Spleen (tissue), 11 donors: ENCODE data around the gene C2orf76. TPM values are rescaled to one million over a fixed set of nuclear protein-coding genes. Genes with fewer than 3 reads are reported as not detected.

Experiments used
- DNase-seq: peaks from one replicate; pipeline ENCODE4 v3.0.0-alpha.2; 2020
- H3K27ac ChIP-seq, 8 donors: fragments of 200-600 bp; sonication (generic) in 7 of 8; 1 replicate in 4 of 8; 2 replicates in 4 of 8; pipeline versions ENCODE4 v1.5.0 to v1.8.0; 2016 to 2021; ENCODE audit warnings: inconsistent platforms in 4 of 8, mild to moderate bottlenecking in 4 of 8, moderate library complexity in 1 of 8
- H3K27me3 ChIP-seq, 7 donors: fragments of 200-600 bp; sonication (generic) in 6 of 7; replicated peaks in 1 of 7; 1 replicate in 4 of 7; 2 replicates in 3 of 7; pipeline versions ENCODE4 v1.5.0 to v1.8.0; 2016 to 2021; ENCODE audit warnings: inconsistent platforms in 3 of 7, mild to moderate bottlenecking in 1 of 7
- H3K36me3 ChIP-seq, 6 donors: fragments of 200-600 bp; sonication (generic) in 5 of 6; 1 replicate in 4 of 6; 2 replicates in 2 of 6; pipeline versions ENCODE4 v1.5.0 to v1.8.0; 2016 to 2021; ENCODE audit warnings: inconsistent platforms in 2 of 6
- H3K4me1 ChIP-seq, 6 donors: fragments of 200-600 bp; sonication (generic) in 5 of 6; 1 replicate in 3 of 6; 2 replicates in 3 of 6; pipeline versions ENCODE4 v1.5.0 to v1.8.0; 2016 to 2021; ENCODE audit warnings: inconsistent platforms in 3 of 6
- H3K4me3 ChIP-seq, 8 donors: fragments of 200-600 bp; sonication (generic) in 7 of 8; 1 replicate in 4 of 8; 2 replicates in 4 of 8; pipeline versions ENCODE4 v1.5.0 to v1.8.0; 2016 to 2021; ENCODE audit warnings: inconsistent platforms in 4 of 8, mild to moderate bottlenecking in 4 of 8, moderate library complexity in 2 of 8
- H3K9me3 ChIP-seq, 8 donors: fragments of 200-600 bp; sonication (generic) in 7 of 8; 1 replicate in 4 of 8; 2 replicates in 4 of 8; pipeline versions ENCODE4 v1.5.0 to v1.8.0; 2016 to 2021; ENCODE audit warnings: inconsistent platforms in 4 of 8
- POLR2A ChIP-seq, 3 donors: fragments of 450-650 bp; IDR thresholded peaks; one replicate each; pipeline ENCODE4 v1.5.1; 2017; ENCODE audit warnings: antibody characterized with exemption in 3 of 3, mild to moderate bottlenecking in 1 of 3
- POLR2AphosphoS5 ChIP-seq, 3 donors: sonication (generic); formaldehyde crosslinking; IDR thresholded peaks; one replicate each; pipeline ENCODE4 v1.5.1; 2017; ENCODE audit warnings: antibody characterized with exemption in 3 of 3
- WGBS, 5 donors: extraction: QIAGEN DNeasy Blood & Tissue Kit in 3 of 5; methylation state at CpG; one replicate each; pipeline versions ENCODE4 v1.1.5 to v1.1.7; 2013 to 2018; 5-methylcytosine and 5-hydroxymethylcytosine counted together
- intact Hi-C: fragments of 100-400 bp; cut with DNase I; formaldehyde crosslinking; loops from one replicate; pipeline ENCODE4 v1.15.0; 2023; ENCODE audit warnings: low total_unique reads
- polyA plus RNA-seq, 3 donors: library from polyadenylated mRNA; stranded (reverse); fragments of 200-250 nt; gene quantifications; one replicate each; pipeline ENCODE4 v1.2.1, GENCODE V29; 2013
- total RNA-seq, 7 donors: library from RNA; depleted of rRNA in 3 of 7; stranded (reverse); fragments of >200 nt in 3 of 7; fragmentation: NEBNext Ultra II Directional in 4 of 7; extraction: Animal tissue kit (Norgen Biotek cat#: 25700) in 4 of 7; gene quantifications; one replicate each; pipeline versions ENCODE4 v1.1.0 to v1.2.1, GENCODE V29; 2016 to 2021
- TF ChIP-seq, protein P1 (sequence below), 11 experiments: fragments of 200-600 bp in 7 of 11; fragments of 450-650 bp in 4 of 11; sonication (generic) in 4 of 11; IDR thresholded peaks in 8 of 11; conservative IDR thresholded peaks in 3 of 11; 1 replicate in 7 of 11; 2 replicates in 4 of 11; pipeline versions ENCODE4 v1.4.0 to v1.8.0; 2016 to 2021; ENCODE audit warnings: antibody characterized with exemption in 11 of 11, inconsistent platforms in 4 of 11, mild to moderate bottlenecking in 1 of 11
- donor health status: healthy with polysubstance abuse.
- donor health status: DM: no; HTN: no; CAD: no; lungs with moderate emphysema.
- donor health status: DM: no; HTN: no; CAD: no.
- donor health status: Bipolar disorder and iron deficiency.
- donor health status: healthy.
- donor health status: DM: no; HTN: no; CAD: no.
- donor health status: DM: yes; HTN: yes; CAD: no.

C2orf76 gene
- total and polyA plus RNA-seq, 10 donors = 4.8 to 21.7 (median 8.2) TPM

DNA sequence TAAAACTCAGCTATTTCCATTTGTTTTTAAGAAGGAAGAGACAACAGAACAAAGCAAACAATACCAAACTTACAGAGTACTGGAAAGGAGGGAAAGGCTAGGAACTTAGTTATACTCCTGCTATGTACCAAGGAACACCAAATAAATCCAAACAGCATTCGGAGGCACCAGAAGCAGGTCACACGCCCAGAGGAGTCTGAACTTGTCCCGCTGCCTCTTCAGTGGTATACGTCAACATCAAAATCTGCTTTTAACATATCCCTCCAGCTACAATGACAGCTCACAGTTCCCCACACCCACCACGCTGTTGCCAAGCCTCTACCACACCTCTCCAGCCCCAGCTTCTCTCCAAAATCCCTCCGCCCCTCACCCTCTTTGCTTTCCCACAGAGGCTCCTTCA lies 17.3 kb downstream of the C2orf76 start:
- Histone ChIP-seq H3K4me3 (no peak overlapping the region), H3K9me3 (peaks cover 0 to 4% (median 0%) of the 10 kb centered on the region in 8 donors), H3K4me1 (peaks cover 0 to 13% (median 0%) of the 10 kb centered on the region in 6 donors), H3K36me3 (no peaks in the 10 kb centered on the region), H3K27ac (no peak overlapping the region), H3K27me3 (no peaks in the 10 kb centered on the region)
- DNase-seq = no peak
- WGBS, 5 donors = 90 to 98% (median 93%) methylated on average over 6 of the region's 6 CpGs
- intact Hi-C loops = no loop called here
- TF ChIP-seq POLR2A (IDR thresholded peaks at IDR 0.05) (no peak), POLR2AphosphoS5 (IDR thresholded peaks at IDR 0.05) (no peak)
- TF ChIP-seq, protein P1, sequence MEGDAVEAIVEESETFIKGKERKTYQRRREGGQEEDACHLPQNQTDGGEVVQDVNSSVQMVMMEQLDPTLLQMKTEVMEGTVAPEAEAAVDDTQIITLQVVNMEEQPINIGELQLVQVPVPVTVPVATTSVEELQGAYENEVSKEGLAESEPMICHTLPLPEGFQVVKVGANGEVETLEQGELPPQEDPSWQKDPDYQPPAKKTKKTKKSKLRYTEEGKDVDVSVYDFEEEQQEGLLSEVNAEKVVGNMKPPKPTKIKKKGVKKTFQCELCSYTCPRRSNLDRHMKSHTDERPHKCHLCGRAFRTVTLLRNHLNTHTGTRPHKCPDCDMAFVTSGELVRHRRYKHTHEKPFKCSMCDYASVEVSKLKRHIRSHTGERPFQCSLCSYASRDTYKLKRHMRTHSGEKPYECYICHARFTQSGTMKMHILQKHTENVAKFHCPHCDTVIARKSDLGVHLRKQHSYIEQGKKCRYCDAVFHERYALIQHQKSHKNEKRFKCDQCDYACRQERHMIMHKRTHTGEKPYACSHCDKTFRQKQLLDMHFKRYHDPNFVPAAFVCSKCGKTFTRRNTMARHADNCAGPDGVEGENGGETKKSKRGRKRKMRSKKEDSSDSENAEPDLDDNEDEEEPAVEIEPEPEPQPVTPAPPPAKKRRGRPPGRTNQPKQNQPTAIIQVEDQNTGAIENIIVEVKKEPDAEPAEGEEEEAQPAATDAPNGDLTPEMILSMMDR (IDR thresholded peaks at IDR 0.05 in 8 of 11, conservative IDR thresholded peaks at IDR 0.05 in 3 of 11) = no peak

DNA sequence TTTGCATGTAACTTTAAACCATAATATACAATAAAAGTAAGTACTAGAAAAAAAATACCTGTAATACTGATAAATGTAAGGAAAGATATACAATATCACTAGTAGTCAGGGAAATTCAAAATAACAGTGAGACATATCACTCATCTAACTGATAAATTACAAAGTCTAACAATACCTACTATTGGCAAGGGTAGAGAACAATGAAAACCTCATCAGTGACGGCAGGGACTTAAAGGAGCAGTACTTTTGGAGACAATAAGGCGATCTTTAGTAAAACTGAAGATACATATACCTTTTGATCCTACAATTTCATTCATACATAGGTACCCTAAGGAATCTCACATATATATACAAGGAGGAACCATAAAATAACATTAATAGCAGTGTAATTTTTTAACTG lies 24.9 kb downstream of the C2orf76 start:
- intact Hi-C loops = no loop called here
- DNase-seq = no peak
- TF ChIP-seq POLR2AphosphoS5 (IDR thresholded peaks at IDR 0.05) = no peak
- TF ChIP-seq, protein P1 (IDR thresholded peaks at IDR 0.05 in 8 of 11, conservative IDR thresholded peaks at IDR 0.05 in 3 of 11) = no peak
- no peak for TF ChIP-seq POLR2A (IDR thresholded peaks at IDR 0.05)
- H3K27me3 ChIP-seq = no peaks in the 10 kb centered on the region
- no peak overlapping the region for H3K27ac ChIP-seq
- peaks cover 4 to 26% (median 10%) of the 10 kb centered on the region in 6 donors for H3K4me1 ChIP-seq
- WGBS, 5 donors = 88 to 99% (median 93%) methylated on average over 2 of the region's 2 CpGs
- H3K9me3 ChIP-seq = no peaks in the 10 kb centered on the region
- peaks cover 0 to 22% (median 0%) of the 10 kb centered on the region in 6 donors for H3K36me3 ChIP-seq
- H3K4me3 ChIP-seq = no peak overlapping the region

DNA sequence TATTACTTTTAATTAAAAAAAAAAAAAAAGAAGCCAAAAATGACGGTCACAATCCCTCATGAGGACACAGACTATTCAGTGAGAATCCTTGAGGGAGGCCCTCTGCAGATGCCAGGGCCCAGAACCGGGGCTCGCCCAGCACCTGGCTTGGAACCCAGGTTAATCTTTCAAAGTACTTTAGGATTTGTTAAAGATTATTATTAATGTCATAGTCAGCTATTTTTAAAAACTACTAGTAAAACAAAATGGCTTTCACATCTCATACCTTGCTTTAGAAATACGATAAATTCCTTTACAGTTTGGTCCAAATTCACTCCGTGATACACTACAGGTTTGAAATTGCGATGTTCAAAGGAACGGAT lies 27.1 kb downstream of the C2orf76 start:
- TF ChIP-seq POLR2A (IDR thresholded peaks at IDR 0.05) (no peak), POLR2AphosphoS5 (IDR thresholded peaks at IDR 0.05) (no peak)
- TF ChIP-seq, protein P1 (IDR thresholded peaks at IDR 0.05 in 8 of 11, conservative IDR thresholded peaks at IDR 0.05 in 3 of 11) = no peak
- WGBS, 5 donors = 84 to 89% (median 88%) methylated on average over 7 of the region's 7 CpGs
- peaks cover 0 to 36% (median 0%) of the 10 kb centered on the region in 6 donors for H3K36me3 ChIP-seq
- DNase-seq = no peak
- no peaks in the 10 kb centered on the region for H3K27me3 ChIP-seq
- intact Hi-C loops = no loop called here
- H3K4me1 ChIP-seq = peaks cover 4 to 26% (median 10%) of the 10 kb centered on the region in 6 donors
- no peak overlapping the region for H3K4me3 ChIP-seq
- peak overlapping the region in 4 of 8 donors; percentile 40 to 64 (median 53) for H3K27ac ChIP-seq
- H3K9me3 ChIP-seq = no peaks in the 10 kb centered on the region

DNA sequence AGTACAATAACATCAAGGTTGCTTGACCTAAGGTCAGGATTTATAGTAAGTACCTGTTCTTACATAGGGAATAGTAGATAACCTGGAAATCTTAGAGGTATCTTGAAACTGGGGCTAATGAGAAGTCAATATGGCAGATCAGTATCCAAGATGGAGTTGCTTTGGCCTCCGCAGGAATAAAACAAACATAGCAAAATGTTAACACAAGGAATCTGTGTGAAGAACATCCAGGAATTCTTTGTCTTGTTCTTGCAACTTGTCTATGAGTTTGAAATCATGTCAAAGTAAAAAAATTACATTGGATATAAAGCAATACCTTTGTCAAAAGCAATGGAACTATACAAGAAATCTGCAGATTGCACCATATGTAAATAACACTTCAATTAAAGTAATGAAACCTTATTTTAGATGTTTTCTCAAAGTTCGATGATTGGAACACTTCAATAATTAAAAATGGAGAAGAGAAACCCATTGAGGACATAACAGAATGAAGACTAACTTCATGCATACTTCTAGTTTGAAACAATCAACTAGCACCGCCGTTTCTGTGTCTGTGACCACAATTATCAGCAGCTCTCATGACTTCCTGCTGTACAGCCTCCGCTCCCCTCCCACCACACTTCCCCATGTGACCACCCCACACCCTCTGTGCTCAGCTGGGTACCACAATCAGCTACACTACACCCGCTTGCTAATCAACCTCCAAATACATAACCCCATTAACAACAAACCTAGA lies 27.6 kb downstream of the C2orf76 start:
- Histone ChIP-seq H3K4me1 (peaks cover 4 to 26% (median 10%) of the 10 kb centered on the region in 6 donors), H3K27me3 (no peaks in the 10 kb centered on the region), H3K4me3 (no peak overlapping the region), H3K36me3 (peaks cover 0 to 37% (median 0%) of the 10 kb centered on the region in 6 donors), H3K27ac (peak overlapping the region in 6 of 8 donors; percentile 17 to 64 (median 46)), H3K9me3 (no peaks in the 10 kb centered on the region)
- TF ChIP-seq, protein P1 (IDR thresholded peaks at IDR 0.05 in 8 of 11, conservative IDR thresholded peaks at IDR 0.05 in 3 of 11) = no peak
- peak in 2 of 3 donors; percentile 25 to 41 for TF ChIP-seq POLR2AphosphoS5 (IDR thresholded peaks at IDR 0.05)
- WGBS, 5 donors = 29 to 43% (median 33%) methylated on average over 6 of the region's 6 CpGs
- peak; percentile 91 for DNase-seq
- intact Hi-C loops = no loop called here
